Measurements from ENCODE around the gene RPS6KC1.
"Not testable (repeated sequence)": the region's sequence is repeated elsewhere in the genome, so short reads cannot be mapped to it uniquely, and the experiment has no call there.

Gene RPS6KC1

GRCh38 chr1:213287987-213288386, 236.9 kb downstream of the RPS6KC1 start:
- no peak for DNase-seq

DNA sequence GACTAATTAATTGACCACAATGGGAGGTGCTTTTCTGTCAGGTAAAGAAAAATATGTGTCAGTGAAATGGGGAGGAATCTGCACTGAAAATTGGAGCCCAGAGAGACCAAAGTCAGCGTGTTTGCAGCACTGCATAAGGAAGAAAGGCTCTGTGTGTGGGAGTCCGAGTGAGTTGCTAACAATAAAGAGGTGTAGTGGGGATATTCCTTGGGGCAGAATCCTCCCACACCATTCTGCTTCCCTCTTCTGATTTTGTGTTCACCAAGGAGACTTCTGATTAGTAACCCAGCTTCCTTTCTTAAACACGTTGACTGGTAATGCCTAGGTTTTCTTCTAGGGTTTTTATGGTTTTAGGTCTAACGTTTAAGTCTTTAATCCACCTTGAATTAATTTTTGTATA, 240.5 kb downstream of the RPS6KC1 start:
- no peak for DNase-seq

- no peak for DNase-seq
Observed at GRCh38 chr1:213292614-213293013, 241.6 kb downstream of the RPS6KC1 start.

DNA sequence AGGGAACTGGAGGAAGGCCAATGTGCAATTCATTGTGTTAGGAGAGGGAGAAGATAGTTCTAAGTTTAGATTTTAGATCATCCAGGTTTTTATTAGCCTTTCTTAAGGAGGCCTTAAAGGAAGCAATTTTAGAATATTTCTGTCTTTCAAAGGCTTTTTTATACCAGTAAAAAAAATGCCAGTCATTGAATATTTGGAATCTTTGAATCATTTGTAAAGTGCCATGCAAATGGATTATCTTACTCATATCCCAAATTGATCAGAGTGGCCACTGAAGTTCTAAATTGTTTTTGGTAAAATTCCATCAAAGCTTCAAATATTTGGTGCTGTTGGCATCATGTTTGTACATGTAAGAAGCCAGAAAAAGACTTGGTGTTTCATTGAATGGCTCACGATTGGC, 244.8 kb downstream of the RPS6KC1 start:
- DNase-seq: no peak

GRCh38 chr1:213296558-213296957, 245.5 kb downstream of the RPS6KC1 start:
- DNase-seq: no peak

DNA sequence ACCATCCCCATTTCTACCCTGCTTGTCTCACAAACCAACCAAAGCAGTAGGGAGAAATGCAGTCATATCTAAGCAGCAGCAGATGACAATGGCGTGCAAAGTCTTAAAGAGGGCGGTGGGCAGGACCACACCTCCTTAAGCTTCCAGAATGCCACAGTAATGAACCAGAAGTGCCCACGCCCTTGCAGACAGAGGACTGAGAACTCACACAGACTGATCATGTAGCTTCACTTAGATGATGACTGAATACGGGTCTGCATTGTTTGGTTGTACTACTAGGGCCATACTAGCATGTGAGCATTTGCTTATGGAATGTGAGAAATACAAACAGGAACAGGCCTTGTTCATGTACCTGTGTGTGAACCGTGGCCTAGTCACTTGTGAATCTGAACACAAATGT, 246.0 kb downstream of the RPS6KC1 start:
- no peak for DNase-seq

DNA sequence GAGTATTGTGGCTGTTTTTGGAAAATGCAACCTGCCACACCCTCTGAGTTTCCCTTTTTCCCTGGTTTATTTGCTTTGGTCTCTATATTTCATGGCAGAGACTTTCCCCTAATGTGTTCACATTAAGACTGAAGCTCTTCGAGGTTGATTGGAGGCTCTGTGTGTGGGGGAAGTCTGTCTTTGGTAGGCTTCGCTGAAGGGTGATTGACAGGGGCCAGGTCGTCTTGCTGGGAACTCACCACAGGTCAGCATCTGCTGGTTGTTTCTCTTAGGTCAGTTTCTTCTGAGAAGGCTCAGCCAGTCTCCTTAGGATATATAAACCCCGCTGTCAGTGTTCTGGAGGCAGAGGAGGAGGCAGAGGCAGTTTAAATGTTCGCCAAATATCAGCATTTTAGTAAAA, 249.4 kb downstream of the RPS6KC1 start:
- DNase-seq: no peak

GRCh38 chr1:213301524-213301923, 250.5 kb downstream of the RPS6KC1 start:
- not testable (repeated sequence) for DNase-seq

GRCh38 chr1:213303286-213303685, 252.2 kb downstream of the RPS6KC1 start:
- no peak for DNase-seq

- no peak for DNase-seq
Observed at GRCh38 chr1:213315571-213315970, 264.5 kb downstream of the RPS6KC1 start.

- not testable (repeated sequence) for DNase-seq
Observed at GRCh38 chr1:213318458-213318857, 267.4 kb downstream of the RPS6KC1 start.

GRCh38 chr1:213320191-213320870, 269.3 kb downstream of the RPS6KC1 start:
- DNase-seq: no peak
